WI38 (cell line): ENCODE data around the gene BBS12.

Experiments used
- H3K4me3 ChIP-seq: 2 replicates; pipeline ENCODE4 v1.5.1; 2011; ENCODE audit warnings: low read depth, mild to moderate bottlenecking, control low read depth, low read length
- CTCF ChIP-seq: IDR thresholded peaks from 2 replicates; pipeline ENCODE4 v1.5.1; 2012; ENCODE audit warnings: low read depth, mild to moderate bottlenecking, control low read depth, low read length

The BBS12 gene

GRCh38 chr4:122732329-122733026 lies at the start of gene BBS12:
TSS of gene BBS12 (plus strand) at chr4:122732704. CDS start at chr4:122741893, 9,189 bp downstream.
- TF ChIP-seq CTCF, result peak; percentile 52
- H3K4me3 ChIP-seq, result peak within 1 kb of the TSS; percentile 80

GRCh38 chr4:122686691-122687090 lies 45.8 kb upstream of the BBS12 start:
- no peak for TF ChIP-seq CTCF

GRCh38 chr4:122687531-122688061 lies 44.9 kb upstream of the BBS12 start:
- no peak overlapping the region for H3K4me3 ChIP-seq
- no peak for TF ChIP-seq CTCF

More at GRCh38 chr4:122686691-122687090, 45.8 kb upstream of the BBS12 start:
- H3K4me3 ChIP-seq, result no peak overlapping the region

- no peak overlapping the region for H3K4me3 ChIP-seq
- no peak for TF ChIP-seq CTCF
These were observed 43.9 kb upstream of the BBS12 start for GRCh38 chr4:122688529-122689140.

- no peak overlapping the region for H3K4me3 ChIP-seq
- no peak for TF ChIP-seq CTCF
These were observed 42.5 kb upstream of the BBS12 start for GRCh38 chr4:122689972-122690371.

GRCh38 chr4:122691988-122692387 lies 40.5 kb upstream of the BBS12 start:
- TF ChIP-seq CTCF, result no peak
- H3K4me3 ChIP-seq, result no peak overlapping the region
